Measurements from ENCODE around the gene GAB2. TPM values are rescaled to one million over a fixed set of nuclear protein-coding genes. Genes with fewer than 3 reads are reported as not detected.

GAB2 gene
- total and polyA plus RNA-seq, 2 of the 4 experiments (the other 2 are of a cell fraction) = 3.3 to 5.9 TPM

GRCh38 chr11:78354408-78355308 is 63.0 kb downstream of the GAB2 start:
- Histone ChIP-seq H3K4ac (ENCODE audit: low read depth, low read length) (no peak overlapping the region), H3K4me2 (ENCODE audit: low read depth, low read length) (no peak overlapping the region), H3K23ac (ENCODE audit: low read depth, low read length) (no peak overlapping the region), H4K20me1 (ENCODE audit: insufficient read depth, low read length) (0 out of 2 replicates have a peak, but pooled peaks cover 1% of the 10 kb centered on the region), H3K18ac (ENCODE audit: low read depth, low read length) (no peak overlapping the region), H3K27ac (ENCODE audit: insufficient read depth, low read length) (no peak overlapping the region), H2BK20ac (ENCODE audit: low read depth, low read length) (no peak overlapping the region), H2AK9ac (replicated peaks; ENCODE audit: low read depth, low read length, poor library complexity) (no peak overlapping the region), H3K56ac (ENCODE audit: extremely low read depth, insufficient read depth, low read length) (no peak overlapping the region), H3K27me3 (ENCODE audit: control insufficient read depth, insufficient read depth, low read length) (no peaks in the 10 kb centered on the region), H2BK5ac (ENCODE audit: low read depth, low read length, poor library complexity, severe bottlenecking) (no peak overlapping the region), H3K9me3 (ENCODE audit: control insufficient read depth, insufficient read depth, low read length) (no peaks in the 10 kb centered on the region), H2AK5ac (ENCODE audit: low read depth, low read length) (no peak overlapping the region), H3K9ac (ENCODE audit: low read depth, low read length) (no peak overlapping the region), H4K91ac (ENCODE audit: insufficient read depth, low read depth, low read length) (no peak overlapping the region), H4K8ac (ENCODE audit: low read depth in 2 of 2, low read length in 2 of 2) (no peak overlapping the region), H3K79me1 (ENCODE audit: low read depth in 1 of 2, low read length in 2 of 2) (peaks cover 16 to 27% of the 10 kb centered on the region in 2 experiments; a peak in 3 of 4 replicates), H3K4me1 (ENCODE audit: control insufficient read depth, insufficient read depth, low read length) (peaks cover 3% of the 10 kb centered on the region), H4K5ac (ENCODE audit: low read depth, low read length) (no peak overlapping the region), H2BK120ac (ENCODE audit: low read depth, low read length) (no peak overlapping the region), H3K36me3 (ENCODE audit: control insufficient read depth, insufficient read depth, low read length) (no peaks in the 10 kb centered on the region), H2BK15ac (ENCODE audit: low read depth, low read length) (no peak overlapping the region), H3K14ac (replicated peaks; ENCODE audit: low read depth, low read length) (no peak overlapping the region), H3K9me1 (ENCODE audit: insufficient read depth, low read length) (no peaks in the 10 kb centered on the region), H2AFZ (replicated peaks; ENCODE audit: low read length, poor library complexity) (no peak overlapping the region), H3K4me3 (ENCODE audit: insufficient read depth, low read depth, low read length) (no peak overlapping the region)
- in situ Hi-C loops (cut with MboI; ENCODE audit: low sequenced_read_pairs) = no loop called here
- ATAC-seq (ENCODE audit: low read depth) (no peak), DNase-seq (no peak)
- intact Hi-C loops (cut with micrococcal nuclease) = no loop called here
- POLR2A ChIA-PET (ENCODE audit: unreplicated experiment) = no interaction called here
- no TSS peak for BruUV-seq (replicated peaks)
- WGBS, 2 experiments (ENCODE audit: extremely low coverage in 2 of 2, insufficient read length in 1 of 2) = no CpG with 5 or more reads among the region's 7 CpGs
- CTCF ChIA-PET = no interaction called here
- dilution Hi-C loops (cut with HindIII; ENCODE audit: low sequenced_read_pairs, unreplicated experiment) = no loop called here
- no peak for TF ChIP-seq CEBPB (IDR thresholded peaks at IDR 0.05; ENCODE audit: low read depth, low read length)
- no peak for TF ChIP-seq RCOR1 (IDR thresholded peaks at IDR 0.05; ENCODE audit: insufficient replicate concordance, low read length)
- no peak for TF ChIP-seq ELK1 (IDR thresholded peaks at IDR 0.05; ENCODE audit: borderline replicate concordance, low read depth, low read length)
- no peak for TF ChIP-seq CHD1 (IDR thresholded peaks at IDR 0.05; ENCODE audit: low read depth, low read length)
- TF ChIP-seq, protein P1, sequence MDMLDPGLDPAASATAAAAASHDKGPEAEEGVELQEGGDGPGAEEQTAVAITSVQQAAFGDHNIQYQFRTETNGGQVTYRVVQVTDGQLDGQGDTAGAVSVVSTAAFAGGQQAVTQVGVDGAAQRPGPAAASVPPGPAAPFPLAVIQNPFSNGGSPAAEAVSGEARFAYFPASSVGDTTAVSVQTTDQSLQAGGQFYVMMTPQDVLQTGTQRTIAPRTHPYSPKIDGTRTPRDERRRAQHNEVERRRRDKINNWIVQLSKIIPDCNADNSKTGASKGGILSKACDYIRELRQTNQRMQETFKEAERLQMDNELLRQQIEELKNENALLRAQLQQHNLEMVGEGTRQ (IDR thresholded peaks at IDR 0.05; ENCODE audit: low read depth, low read length) = no peak
- no peak for TF ChIP-seq SMC3 (IDR thresholded peaks at IDR 0.05; ENCODE audit: low read depth, low read length)
- no peak for TF ChIP-seq RFX5 (IDR thresholded peaks at IDR 0.05; ENCODE audit: low read depth, low read length)
- no peak for TF ChIP-seq RAD21 (IDR thresholded peaks at IDR 0.05; ENCODE audit: low read length)
- TF ChIP-seq MAFK (IDR thresholded peaks at IDR 0.05; ENCODE audit: low read depth, low read length) = no peak
- no peak for TF ChIP-seq POLR2A (IDR thresholded peaks at IDR 0.05; ENCODE audit: low read depth, low read length)
- no peak for TF ChIP-seq MAZ (IDR thresholded peaks at IDR 0.05; ENCODE audit: borderline replicate concordance, low read depth, low read length)
- TF ChIP-seq NFE2L2 (IDR thresholded peaks at IDR 0.05; ENCODE audit: low read depth, low read length) = no peak
- TF ChIP-seq FOS (IDR thresholded peaks at IDR 0.05; ENCODE audit: low read depth, low read length) = no peak
- no peak for TF ChIP-seq BHLHE40 (IDR thresholded peaks at IDR 0.05; ENCODE audit: low read depth, low read length)
- no peak for TF ChIP-seq CTCF (conservative IDR thresholded peaks at IDR 0.05; ENCODE audit: low read depth, low read length)

Measured in IMR-90 (cell line).